Hematopoietic multipotent progenitor cell treated with erythropoietin and hydrocortisone succinate and interleukin-3 and kit ligand, for 15 days (in vitro differentiated cells): ENCODE measurements around the gene ICAM5.
A peak's percentile ranks its signal among the peaks of the same experiment; 100 is the strongest.
"Not testable (repeated sequence)": the region's sequence is repeated elsewhere in the genome, so short reads cannot be mapped to it uniquely, and the experiment has no call there.

Experiments used
- DNase-seq: peaks from one replicate; pipeline ENCODE4 v3.0.0-alpha.2; 2015; ENCODE audit warnings: low spot score

ICAM5 gene

GRCh38 chr19:10318807-10319682 is 29.3 kb downstream of the ICAM5 start:
- DNase-seq: no peak

GRCh38 chr19:10320602-10321416 is 31.1 kb downstream of the ICAM5 start:
- DNase-seq: no peak

GRCh38 chr19:10321417-10321797 is 31.7 kb downstream of the ICAM5 start:
- DNase-seq: no peak

- DNase-seq: no peak
Observed at GRCh38 chr19:10321874-10322835, 32.4 kb downstream of the ICAM5 start.

- no peak for DNase-seq
Observed at GRCh38 chr19:10325732-10326131, 36.0 kb downstream of the ICAM5 start.

DNA sequence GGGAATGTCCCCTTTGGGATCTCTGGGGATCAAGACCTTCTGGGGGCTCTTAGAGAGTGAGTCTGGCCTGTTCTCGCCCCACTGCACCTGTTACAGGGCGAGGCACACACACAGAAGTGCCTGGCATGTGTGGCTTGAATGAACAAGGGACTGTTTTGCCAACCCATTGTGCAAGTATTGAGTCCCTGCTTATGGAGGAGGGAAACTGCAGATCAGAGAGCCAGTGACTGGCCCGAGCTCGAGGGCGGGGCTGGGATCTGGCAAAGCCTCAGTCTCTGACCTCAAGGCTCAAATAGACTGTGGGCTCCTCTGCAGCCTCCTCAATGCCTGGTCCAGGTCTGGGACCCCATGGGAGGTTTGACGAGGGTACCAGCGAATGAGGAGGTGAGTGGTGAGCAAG is 38.0 kb downstream of the ICAM5 start:
- no peak for DNase-seq

DNA sequence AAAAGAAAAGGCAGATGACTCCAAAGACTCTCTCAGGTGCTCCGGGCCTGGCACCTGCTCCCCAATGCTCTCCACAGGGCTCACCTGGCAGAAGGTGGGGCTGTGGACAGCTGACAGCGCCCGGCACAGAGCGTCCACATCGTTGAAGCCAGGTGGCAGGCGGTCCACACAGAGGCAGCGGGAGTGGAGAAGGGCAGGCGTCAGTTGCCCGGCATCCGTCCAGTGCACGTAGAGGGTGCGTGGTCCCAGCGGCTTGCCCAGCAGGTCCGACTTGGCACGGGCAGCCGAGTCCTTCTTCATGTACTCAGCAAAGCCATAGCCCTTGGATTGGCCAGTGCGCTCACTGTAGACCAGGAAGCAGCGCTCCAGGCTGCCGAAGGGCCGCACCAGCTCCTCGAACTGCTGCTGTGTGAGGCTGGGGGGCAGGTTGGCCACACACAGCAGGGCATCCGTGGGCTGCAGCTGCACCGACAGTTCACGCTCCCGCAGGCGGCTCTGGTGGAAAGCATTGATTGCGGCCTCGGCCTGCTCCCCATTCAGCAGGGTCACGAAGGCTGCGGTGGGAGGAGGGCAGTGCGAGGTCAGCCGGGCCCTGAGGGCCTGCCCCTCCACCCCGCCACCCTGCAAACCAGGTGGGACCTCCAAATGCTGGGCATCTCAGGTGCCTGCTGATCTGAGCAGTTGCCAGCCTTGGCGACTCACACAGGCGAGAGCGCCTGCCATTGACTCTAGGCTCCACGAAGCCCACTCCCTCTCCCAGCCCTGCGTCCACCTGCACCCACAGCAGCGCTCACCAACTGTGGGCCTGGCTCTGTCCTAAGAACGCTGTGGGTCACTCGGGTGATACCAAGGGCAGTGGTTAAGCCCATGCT is 39.0 kb downstream of the ICAM5 start:
- DNase-seq: no peak

DNA sequence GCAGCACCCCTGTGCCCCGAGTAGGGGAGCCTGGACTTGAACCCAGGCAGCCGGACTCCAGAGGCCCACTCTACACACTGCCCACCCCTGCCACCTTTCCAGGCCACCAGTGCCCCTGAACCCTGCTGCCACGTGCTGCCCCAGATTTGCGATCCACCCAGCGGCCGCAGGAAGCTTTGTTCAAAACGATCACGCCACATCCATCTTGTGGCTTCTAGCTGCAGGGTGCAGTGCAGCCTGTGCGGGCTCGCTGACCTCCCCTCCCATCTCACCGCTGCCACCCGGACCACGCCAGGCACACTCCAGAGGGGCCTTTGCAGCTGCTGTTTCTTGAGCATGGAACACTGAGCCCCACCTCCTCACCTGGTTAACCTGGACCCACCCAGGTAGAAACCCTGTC is 39.8 kb downstream of the ICAM5 start:
- no peak for DNase-seq

DNA sequence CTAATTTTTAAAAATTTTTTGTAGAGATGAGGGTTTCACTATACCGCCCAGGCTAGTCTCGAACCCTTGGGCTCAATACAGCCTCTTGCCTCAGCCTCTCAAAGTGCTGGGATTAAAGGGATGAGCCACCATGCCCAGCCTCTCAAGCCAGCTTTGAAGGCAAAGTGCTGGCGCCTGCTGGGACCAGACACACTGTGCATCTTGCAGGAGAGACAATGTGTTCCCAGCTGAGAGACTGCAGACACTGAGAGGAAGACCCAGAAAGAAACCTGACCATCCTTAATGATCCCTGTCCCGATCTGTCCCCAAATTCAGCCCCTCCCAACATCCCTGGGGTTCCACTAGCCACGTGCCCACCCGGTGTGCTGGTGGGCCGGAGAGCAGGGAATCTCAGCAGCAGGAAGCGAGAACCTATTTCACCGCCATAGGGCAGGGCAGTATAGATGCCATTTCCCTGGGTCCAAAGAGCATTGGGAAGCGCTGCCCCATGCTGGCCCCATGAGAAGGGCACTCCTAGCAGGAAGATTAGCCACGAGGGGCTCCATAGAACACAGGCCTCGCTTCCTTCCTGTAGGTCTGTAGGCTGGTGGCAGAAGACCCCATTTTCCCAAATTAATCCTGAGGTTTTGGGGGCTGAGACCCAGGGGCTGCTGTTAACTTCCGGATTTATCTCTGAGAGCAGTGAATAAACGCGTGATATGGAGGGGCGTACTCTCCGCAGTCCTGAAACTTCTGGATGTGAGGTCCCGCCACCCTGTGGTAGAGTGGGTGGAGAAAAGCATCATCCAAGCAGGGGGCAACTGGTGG is 42.6 kb downstream of the ICAM5 start:
- DNase-seq: no peak

DNA sequence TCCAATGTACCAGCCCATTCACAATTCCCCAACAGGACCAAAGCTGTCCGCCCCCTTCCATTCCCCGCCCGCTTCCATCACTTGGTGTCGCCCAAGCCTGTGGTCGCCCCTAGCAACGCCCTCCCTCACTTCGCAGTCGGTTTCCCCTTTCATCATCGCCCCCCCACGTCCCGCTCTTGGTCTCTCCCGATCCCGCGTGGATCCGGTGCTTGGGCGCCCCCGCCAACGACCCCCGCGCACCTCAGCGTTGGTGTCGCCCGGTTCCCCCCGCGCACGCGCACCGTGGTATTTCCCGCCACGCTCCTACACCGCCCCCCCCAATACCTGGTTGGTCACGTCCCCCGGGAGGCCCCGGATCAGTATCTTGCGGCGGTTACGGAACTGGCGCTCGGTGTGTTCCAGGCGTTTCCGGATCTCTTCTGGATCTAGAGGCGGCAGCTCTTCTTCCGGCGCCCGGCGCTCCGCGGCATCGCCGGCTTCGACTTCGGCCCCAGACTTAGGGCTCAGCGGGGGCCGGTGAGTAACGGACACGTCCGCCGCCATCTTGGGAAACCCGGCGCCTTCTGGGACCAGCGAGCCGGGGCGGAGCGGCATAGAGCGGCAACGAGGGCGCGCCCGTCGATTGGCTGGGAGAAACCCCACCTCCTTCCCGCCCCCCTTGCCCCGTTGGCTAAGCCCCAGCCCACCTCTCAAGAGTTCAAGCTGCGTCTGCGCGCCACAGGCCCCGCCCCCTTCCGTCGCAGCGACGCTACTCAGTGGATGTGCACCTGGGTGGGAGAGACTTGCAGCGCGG is 43.4 kb downstream of the ICAM5 start, which contains the start of gene RAVER1:
Gene RAVER1, minus strand, starts transcription at position 565 of the 793 bp plus-strand sequence. Its CDS starts 22 bp downstream, at position 543.
- DNase-seq: peak; percentile 98

- no peak for DNase-seq
Observed at GRCh38 chr19:10333758-10334587, 44.2 kb downstream of the ICAM5 start.

- DNase-seq: peak; percentile 61
Observed at GRCh38 chr19:10334588-10335351, 45.0 kb downstream of the ICAM5 start.

DNA sequence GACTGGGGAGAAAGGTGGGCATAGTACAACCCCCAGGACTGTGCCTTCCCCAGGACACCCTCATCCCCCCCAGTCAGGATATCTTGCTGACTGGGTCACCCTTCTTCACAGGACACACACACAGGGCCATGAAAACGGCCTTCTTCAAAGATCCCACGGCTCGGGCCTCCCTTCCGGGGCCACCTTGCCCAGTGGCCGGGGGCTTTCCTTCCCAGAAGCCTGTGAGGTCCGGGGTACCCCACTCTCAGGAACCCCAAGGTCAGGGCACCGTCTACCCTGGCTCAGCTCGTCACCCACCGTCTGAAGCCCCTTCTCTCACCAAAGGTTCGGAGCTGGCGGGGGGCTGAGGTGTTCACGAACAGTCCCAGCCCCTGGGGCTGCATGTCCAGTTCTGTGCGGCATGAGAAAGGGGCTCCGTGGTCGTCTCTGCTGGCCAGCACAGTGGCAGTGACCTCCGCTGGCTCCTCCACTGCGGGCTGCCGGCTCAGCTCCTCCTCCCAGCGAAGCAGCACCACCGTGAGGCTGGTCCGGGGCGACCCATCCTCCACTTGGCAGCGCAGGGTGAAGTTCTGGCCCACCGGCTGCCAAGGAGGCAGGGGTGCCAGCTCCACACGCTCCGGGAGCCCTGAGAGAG is 45.7 kb downstream of the ICAM5 start:
- DNase-seq: no peak

DNA sequence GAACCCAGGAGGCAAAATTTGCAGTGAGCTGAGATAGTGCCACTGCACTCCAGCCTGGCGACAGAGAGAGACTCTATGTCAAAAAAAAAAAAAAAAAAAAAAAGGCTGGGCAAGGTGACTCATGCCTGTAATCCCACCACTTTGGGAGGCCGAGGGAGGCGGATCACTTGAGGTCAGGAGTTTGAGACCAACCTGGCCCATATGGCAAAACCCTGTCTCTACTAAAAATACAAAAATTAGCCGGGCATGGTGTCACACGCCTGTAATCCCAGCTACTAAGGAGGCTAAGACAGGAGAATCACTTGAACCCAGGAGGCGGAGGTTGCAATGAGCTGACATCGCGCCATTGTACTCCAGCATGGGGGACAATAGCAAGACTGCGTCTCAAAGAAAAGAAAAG is 47.0 kb downstream of the ICAM5 start:
- not testable (repeated sequence) for DNase-seq

DNA sequence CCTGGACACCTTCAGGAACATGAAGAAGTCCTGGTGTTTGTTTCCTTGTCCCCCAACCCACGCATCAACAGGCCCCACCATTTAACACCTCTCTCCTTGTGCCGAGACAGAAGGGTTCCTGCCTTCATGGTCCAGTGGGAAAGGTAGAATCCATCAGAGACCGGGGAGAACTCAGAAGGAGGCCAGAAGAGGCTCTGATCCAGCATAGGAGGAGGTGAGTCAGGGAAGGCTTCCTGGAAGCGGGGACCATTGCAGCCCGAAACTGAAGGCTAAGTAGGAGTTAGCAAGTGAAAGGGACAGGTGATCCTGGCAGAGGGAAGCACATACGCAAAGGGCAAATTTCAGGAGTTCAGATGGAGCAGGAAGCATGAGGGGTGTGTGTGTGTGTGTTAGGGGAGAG is 49.2 kb downstream of the ICAM5 start:
- DNase-seq: no peak

- no peak for DNase-seq
Observed at GRCh38 chr19:10339380-10339960, 49.7 kb downstream of the ICAM5 start, which contains the start of gene ICAM3. ICAM3 (minus strand) TSS chr19:10339624; CDS start chr19:10339614, 10 bp downstream.
